ENCODE measurements around the gene LMF1. TPM values are rescaled to one million over a fixed set of nuclear protein-coding genes. Genes with fewer than 3 reads are reported as not detected.

The LMF1 gene
- 7.7 and 13.4 TPM in 2 replicates for total RNA-seq

DNA sequence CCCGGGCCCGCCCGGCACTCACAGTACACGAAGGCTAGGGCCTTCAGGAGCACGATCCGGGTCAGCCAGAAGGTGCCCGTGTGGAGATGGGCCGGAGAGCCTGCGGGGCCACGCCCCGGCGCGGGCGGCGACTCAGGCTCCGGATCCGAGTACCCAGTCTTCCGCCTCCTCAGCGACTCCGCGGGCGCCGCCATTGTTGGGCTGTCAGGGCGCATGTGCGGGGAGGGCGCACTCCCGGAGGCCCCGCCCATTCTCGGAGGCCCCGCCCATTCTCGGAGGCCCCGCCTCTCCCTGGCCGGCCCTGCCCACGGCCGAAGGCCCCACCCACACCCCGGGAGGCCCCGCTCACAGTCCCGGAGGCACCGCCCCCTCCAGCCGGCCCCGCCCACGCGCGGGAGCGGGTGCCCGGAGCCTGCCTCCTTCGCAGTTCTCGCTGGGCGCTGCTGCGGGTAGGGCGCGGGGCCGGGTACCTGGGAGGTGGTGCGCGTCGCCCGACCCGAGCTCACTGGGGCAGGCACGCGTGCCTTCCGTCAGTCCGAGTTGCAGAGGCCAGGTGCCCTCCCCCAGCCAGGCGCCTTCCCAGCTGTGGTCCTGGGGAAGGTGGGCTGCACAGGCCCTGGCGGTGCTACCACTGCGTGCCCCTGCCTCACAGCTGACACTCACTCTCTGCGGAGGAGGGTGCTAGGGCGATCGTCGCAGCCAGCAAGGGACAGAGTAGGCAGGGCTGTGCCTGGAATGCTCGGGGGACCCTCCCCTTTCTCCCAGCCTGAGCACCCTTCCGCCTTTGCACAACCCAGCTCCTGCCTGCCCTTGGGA, at the start of gene LMF1:
Gene LMF1 (minus strand): TSS at position 219 of the 816 bp plus-strand sequence. CDS start 4 bp downstream, at position 215.

GRCh38 chr16:981695-982144, 10.9 kb upstream of the LMF1 start, which contains the start of gene SOX8:
TSS of gene SOX8 (plus strand) at chr16:981770. CDS start at chr16:981923, 153 bp downstream.

Other genes starting within 250 kb of the LMF1 start
- gene ANTKMT, start 249.8 kb downstream of the LMF1 start, total RNA-seq = 23.0 and 32.0 TPM in 2 replicates
- 0.93 and 1.0 TPM in 2 replicates for gene CCDC78, start 244.5 kb downstream of the LMF1 start, total RNA-seq
- 5.6 and 7.7 TPM in 2 replicates for gene HAGHL, start 243.9 kb downstream of the LMF1 start, total RNA-seq
- 24.5 and 28.3 TPM in 2 replicates for gene CIAO3, start 230.0 kb downstream of the LMF1 start, total RNA-seq
- not detected in 2 replicates for gene MSLN, start 210.2 kb downstream of the LMF1 start, total RNA-seq
- 31.8 and 38.6 TPM in 2 replicates for gene RPUSD1, start 182.6 kb downstream of the LMF1 start, total RNA-seq
- 22.1 and 49.1 TPM in 2 replicates for gene CHTF18, start 182.4 kb downstream of the LMF1 start, total RNA-seq
- gene GNG13, start 170.2 kb downstream of the LMF1 start, total RNA-seq = not detected in 2 replicates
- gene SOX8, start 10.8 kb upstream of the LMF1 start, total RNA-seq = 0.29 and 0.40 TPM in 2 replicates
- not detected in 2 replicates for gene SSTR5, start 101.8 kb upstream of the LMF1 start, total RNA-seq
- gene C1QTNF8, start 125.3 kb upstream of the LMF1 start, total RNA-seq = not detected in 2 replicates
- under 0.01 TPM in 1 of 2 replicates, not detected in the other for gene CACNA1H, start 182.1 kb upstream of the LMF1 start, total RNA-seq

Data from thoracic aorta endothelial cell (primary cell).